Stimulated activated CD8-positive, alpha-beta memory T cell treated with anti-CD3 and anti-CD28 coated beads, Interleukin-4, amount 100 ng/mL, for 24 hours (primary cell): Measurements from ENCODE around the gene PLXNA2.

Source experiments
- DNase-seq: peaks from one replicate; pipeline ENCODE4 v3.0.0-alpha.2; 2020; ENCODE audit warnings: low read depth

PLXNA2 gene

DNA sequence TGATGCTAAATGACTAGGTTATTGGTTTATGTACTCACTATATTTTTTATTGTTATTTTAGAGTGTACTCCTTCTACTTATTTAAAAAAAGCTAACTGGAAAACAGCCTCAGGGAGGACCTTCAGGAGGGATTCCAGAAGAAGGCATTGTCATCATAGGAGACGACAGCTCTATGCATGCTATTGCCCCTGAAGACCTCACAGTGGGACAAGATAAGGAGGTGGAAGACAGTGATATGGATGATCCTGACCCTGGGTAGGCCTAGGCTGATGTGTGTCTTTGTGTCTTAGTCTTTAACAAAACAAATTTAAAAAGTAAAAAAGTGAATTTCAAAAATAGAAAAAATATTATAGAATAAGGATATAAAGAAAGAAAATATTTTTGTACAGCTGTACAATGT lies 177.6 kb downstream of the PLXNA2 start:
- no peak for DNase-seq

DNA sequence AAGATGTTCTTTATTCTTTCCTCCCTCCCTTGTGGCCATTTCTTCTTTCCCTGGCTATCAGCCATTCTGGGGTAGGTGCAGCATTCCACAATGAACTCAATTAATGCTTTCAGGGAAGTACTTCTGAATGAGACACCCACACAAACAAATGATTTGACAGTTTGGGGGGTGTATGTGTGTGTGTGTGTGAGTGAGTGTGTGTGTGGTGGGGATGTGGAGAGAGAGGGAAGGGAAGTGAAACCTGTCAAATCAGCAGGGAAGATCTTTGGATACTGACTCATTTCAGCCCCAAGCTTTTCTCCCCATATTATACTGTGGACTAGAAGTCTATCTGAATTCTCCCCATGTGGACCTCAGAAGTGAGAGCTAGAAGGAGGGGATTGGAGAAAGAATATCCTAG lies 178.3 kb downstream of the PLXNA2 start:
- DNase-seq = no peak

DNA sequence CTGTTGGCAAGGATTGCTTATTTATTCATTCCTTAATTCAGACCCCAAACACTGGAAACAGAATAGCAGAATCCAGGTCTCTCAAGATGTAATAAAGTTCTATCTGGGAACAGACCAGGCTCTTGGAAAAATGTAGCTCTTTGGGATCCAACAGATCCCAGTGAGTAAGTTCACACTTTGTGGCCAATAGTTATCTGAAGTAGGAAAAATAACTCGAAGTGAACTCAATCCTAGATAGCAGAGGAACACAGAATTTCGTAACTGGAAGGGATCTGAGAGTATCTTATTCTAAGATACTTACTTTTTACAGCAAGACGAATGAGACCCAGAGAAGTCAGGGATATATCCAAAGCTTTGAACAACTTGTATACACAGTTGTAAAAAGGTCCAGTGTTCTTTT lies 182.6 kb downstream of the PLXNA2 start:
- DNase-seq = no peak

DNA sequence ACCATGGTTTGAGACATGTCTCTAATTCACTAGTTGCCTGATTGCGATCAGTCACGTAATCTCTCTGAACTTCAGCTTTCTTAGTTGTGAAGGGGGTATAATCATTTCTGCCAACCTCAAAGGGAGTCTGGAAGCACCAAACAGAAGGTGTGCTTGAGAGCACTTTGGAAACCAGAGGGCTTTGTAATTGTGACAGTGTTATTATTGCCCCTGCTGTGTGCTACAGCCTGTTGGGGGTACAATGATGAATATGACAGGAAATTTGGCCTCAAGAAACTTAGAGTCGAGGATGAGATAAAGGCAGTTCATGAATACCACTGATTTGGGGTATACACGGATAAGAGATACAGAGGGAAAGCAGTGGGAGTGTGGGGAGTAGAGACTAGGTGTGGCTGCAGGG lies 183.1 kb downstream of the PLXNA2 start:
- DNase-seq = no peak

DNA sequence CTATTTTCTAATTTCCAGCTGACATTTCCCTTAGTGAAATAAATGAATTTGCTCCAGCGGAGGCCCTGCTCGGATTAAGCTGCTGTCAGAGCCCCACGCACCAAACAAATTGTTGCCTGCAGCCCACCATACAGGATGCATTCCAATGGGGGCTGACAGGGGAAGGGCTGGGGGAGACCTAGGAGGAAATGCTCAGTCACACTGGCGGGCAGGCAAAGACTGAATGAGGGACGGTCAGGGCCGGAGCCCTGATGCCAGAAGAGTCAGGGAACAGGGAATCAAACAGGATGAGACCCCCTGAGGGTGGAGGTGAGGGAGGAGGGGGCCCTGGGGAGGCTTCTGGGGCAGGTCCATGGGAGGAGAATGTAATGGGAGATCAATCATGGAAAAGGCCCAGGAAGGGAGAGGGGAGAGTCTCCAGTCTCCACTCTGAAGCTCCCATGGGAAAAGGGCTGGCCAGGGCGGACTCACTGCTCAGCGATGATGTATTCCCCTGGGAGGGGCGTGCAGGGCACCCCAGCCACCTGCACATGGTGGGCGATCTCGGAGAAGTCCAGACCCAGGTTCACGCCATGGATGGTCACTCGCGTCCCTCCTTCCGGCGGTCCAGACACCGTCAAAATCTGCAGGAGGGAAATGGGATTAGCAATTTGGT lies 183.8 kb downstream of the PLXNA2 start:
- no peak for DNase-seq

DNA sequence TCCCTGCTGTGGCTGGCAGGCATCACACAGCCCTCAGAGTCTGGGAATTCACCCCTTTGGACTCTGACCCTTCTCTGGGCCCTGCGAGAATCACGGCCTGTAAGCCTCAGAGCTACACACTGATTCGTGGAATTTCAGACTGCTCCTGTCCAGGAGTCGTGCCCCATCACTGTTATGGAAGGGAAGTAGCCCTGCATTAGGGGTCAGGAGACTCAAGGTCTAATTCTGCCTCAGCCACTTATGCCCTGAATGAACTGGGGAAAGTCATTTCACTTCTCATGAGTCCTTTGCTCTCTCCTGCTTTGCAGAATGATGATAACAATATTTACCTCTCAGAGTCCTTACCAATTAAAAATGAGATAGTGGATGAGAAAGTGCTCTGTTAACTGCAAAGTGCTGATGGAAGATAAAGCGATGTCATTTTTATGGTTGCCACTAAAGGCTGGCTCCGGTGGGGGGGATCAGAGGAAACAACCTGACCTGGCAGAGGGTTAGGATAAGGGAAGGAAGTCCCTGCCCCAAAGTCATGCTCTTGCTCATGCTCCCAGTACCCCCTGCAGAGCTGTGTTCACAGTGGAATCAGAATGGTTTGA lies 184.7 kb downstream of the PLXNA2 start:
- DNase-seq = no peak

DNA sequence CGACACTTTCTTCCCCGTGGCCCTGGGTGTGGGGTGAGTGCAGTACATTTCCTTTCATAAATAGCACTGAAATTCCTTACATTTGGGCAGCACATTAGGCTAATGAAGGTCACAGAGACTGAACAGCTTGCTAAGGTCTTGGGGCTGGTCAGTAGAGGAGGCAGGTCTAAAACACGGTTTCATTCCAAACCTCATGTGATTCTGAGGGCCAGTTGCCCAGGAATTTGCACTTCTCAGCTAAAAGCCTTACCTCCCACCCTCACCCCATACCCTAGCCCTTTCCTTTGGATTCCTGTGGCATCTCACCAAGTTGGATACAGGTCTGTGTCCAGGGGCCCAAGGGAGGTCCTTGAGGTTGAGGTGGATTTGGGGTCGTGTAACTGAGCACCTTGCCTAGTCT lies 185.4 kb downstream of the PLXNA2 start:
- no peak for DNase-seq

DNA sequence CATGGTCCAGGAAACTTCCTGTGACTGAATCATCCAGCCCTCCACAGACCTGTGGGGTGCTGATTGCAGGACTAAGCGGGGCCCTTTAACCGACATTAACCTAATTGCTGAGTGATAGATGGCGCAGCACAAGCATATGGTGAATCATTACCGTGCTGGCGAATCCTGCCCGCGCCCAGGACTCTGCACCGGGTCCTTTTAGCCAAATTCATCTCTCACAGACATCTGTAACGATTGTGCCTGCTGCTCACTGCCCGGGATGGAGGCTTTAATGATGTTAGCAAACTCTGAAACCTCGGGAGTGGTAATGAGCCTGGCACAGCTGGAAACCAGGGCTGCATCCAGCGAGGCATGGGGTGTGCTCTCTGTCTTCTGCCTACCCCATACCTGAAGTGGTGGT lies 185.9 kb downstream of the PLXNA2 start:
- DNase-seq = no peak

DNA sequence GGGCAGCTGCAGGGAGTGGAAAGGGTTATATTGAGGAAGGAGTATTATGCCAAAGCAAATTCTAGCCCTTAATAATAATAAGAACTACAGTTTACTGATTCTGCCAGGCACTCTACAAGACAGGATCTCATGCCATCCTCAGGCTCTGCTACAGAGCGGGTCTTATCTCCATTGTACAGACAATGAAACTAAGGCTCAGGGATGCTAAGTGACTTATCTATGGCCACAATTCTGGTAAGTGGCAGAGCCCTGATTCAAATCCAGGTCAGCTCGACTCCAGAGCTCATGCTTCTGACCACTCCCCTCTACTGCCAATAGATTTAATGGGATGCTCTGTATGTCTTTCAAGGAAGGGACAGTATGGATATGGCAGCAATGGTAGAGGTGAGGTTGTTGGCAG lies 187.1 kb downstream of the PLXNA2 start:
- no peak for DNase-seq

DNA sequence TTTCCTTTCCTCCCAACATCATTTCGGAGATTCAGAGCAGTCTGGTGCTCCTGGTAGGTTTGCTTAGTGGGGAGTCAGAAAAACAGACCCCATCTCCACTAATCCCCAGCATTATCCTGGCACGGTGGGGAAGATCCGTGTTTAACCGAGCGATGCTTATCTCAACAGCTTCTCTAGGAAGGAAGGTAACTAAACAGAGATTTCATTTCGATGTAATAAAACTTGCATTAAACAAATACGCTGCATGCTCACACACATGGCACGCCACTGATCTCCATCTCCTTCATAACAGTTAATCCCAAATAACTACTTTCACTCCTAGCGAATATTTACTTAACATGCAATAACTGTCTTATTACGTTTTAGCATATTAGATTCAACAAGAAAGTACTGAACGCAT lies 188.6 kb downstream of the PLXNA2 start:
- DNase-seq = no peak

DNA sequence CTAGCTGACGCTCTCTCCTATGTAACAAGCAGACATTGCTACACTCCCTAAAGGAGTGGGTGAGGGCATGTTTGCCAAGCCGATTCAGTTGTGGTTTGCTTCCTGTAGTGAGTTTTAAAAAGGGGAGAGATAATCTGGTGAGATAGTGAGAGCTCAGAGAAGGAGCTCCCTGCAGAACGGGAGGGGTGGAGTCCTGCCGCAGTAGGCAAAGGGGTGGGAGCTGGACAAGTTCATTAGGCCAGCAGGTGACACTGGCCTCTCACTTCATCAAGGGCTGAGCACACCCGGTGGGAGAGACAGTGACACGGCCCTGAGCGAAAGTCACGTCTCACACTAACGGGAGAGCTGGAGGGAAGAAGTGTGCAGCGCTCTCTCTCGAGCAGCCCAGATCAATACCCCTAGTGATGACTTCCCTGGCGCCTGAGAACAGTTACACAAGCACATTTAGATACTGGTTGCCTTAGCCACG lies 189.2 kb downstream of the PLXNA2 start:
- no peak for DNase-seq

DNA sequence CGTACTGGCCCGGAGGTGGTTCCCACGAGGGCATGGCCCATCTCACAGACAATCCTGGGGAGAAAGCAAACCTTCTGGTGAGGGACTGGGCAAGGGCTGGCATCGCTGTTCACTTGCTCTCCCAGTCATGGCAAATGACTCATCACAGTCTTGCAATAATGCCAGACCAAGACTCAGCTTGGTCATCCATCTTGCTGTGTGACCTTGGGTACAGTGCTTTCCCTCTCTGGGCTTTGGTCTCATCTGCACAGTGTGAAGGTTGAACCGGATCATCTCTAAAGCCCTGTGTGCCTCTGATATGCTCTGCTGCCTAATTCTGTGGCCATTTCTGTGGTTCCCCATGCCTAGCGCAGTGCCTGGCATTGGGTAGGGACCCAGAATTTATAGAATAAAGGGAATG lies 189.7 kb downstream of the PLXNA2 start:
- DNase-seq = no peak

DNA sequence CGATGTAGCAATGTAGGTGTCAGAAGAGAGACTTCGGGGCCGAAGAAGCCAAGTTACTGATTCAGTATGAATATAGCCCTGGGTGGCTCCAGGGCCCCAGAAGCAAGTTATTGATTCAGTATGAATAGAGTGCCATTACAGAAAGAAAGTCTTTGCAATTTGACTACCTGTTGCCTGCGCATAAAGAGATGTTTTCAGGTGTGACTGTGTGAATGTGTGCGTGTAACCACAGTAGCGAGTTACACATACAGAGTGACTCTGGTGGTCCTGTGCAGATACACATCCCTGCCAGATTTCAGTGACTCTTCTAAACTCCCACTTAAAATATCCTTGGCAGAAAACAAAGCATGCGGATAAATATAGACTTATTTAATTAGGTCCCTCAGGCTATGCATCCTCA lies 190.5 kb downstream of the PLXNA2 start:
- no peak for DNase-seq

DNA sequence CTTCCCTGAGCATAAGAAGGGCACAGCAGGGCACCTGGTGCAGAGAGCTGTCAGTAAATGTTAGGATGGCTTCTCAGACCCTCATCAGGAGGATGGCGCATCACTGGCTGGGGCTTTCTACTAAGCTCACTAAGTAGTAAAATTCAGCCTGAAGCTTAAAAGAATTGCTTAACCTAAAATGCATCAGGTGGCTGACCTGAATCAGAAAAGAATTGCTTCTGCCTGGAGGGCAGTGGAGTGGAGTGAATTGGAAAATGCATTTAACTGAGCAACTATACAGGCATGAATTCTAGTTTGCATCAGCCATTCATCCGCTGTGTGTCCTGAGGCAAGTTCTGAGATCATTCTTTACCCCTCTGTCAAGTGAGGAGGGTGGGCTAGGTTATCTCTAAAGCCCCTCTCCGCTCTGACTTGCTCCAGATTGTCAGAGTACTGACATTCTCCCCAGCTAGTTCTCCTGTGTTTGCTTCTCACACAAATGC lies 191.2 kb downstream of the PLXNA2 start:
- no peak for DNase-seq

DNA sequence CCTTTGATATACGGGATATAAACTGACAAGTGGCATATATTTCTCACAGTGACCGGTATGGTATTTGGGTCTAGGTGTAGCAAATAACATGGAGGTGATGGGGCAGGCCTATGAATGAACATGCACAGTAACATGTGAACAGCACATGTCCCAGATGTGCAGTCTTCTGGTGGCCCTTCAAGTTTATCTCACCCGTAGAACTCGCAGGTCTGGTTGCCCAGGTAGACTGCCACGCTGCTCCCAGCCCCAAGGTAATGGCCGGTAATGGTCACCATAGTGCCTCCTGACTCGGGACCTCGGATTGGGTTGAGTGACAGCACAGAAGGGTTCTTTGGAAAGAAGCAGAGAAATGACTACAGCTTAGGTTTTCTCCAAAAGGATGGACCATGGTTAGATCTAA lies 192.0 kb downstream of the PLXNA2 start:
- no peak for DNase-seq

DNA sequence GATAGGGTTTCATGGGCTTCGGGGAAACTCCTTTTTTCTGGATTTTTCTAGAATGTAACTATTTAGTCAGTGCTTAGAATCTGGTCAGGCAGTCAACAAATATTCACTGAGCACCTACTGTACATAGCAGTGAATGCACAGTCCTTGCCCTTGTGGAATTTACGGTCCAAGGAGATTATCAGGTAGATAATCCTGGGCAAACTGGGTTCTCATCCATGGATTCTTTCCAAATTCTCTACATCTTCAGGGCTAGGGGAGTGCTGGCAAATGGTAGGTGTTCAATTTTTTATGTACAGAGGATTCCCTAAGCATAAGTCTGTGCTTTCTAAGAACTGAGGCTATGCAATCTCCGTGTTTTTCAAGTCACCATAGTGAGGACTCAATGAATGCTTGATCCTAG lies 192.5 kb downstream of the PLXNA2 start:
- DNase-seq = no peak

DNA sequence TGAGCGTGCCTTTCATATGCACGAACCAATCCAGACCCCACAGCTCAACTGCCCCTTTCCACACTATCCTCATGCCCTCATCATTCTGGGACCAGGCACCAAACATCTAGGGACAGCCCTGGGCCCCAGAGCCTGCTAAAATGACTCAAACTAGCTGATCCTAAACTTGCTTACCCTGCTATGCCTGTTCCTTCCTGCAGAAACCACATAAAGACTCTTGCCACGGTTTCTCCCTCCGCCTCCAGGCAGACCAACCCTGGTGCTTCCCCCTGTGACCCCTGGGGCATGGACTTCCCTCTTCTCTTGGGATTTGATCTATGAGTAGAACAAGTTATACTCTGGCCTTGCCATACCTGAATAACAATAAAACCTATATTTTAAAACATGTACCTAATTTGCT lies 195.3 kb downstream of the PLXNA2 start:
- no peak for DNase-seq

DNA sequence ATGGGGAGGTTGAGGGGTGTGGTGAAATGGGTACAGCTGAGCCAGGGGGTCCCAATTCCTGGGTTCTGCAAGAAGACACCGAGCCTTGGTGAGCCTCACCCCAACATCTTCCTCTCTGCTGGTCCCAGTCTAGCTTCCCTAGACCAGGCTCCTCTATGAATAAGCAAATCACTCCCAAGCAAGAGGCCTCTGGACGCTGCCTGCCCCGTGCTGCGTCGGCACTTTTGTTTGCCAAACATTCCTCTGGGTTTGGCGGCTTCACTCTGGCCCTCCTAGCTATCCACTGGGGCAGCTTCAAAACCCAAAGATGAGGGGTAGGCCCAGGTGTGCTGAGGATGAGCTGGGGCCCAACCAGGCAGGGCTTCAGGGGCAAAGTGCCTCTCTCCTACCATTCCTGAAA lies 196.2 kb downstream of the PLXNA2 start:
- DNase-seq = no peak

DNA sequence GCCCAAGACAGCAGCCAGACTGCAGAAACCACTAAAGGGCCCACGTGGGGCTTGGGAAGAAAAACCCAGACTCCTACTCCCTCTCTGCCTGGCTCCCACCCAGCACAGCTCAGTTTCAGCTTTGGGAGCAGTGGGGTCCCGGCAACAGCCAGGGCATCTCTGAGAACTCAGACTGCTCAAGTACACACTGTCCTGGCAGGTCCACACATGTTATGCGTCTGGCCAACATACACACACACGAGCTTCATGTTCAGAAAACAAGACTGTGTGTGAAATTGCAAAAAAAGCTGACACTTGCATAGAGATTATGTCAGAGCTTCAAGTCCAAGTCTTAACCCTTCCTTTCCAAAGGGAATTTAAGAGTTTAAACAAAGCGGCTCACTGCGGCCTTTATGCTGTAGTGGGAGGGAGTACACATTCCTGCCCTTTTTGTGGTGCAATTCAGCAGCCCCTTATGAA lies 196.7 kb downstream of the PLXNA2 start:
- no peak for DNase-seq

DNA sequence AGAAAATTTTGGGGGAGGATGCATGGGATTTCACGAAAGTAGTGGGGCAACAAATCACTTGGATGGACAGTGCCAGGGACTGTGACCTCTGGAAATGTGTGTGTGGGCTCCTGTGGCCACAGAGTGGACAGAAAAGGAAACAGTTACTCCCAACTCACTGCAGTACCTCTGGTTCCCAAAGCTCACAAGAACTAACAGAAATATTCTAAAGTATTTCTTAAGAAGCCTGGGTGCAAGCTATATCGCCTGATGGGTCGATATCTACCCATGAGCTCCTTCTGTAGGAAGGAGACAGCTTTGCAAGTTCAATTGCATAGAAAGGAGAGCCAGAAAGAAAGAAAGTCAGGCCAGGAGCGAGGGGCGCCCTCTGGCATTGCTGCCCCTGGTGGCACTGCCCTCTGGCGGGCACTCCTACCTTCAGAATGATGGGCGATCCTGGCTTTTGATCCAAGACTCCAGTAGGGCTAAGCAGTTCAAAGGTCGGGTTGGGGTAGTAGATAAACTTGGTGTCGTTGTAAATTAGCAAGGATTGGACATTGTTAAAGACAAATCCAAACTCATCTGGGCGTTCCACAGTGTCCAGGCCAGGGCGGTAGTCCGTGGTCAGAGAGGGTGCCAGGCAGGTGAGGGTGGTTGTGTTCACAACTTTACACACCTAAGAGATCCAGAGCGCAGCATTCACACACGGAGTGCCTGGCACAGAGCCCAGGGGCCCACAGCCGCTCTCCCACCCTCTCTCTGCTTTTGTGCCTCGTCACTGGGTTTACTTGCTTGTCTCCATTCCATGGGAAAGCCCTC lies 198.5 kb downstream of the PLXNA2 start:
- DNase-seq = no peak

DNA sequence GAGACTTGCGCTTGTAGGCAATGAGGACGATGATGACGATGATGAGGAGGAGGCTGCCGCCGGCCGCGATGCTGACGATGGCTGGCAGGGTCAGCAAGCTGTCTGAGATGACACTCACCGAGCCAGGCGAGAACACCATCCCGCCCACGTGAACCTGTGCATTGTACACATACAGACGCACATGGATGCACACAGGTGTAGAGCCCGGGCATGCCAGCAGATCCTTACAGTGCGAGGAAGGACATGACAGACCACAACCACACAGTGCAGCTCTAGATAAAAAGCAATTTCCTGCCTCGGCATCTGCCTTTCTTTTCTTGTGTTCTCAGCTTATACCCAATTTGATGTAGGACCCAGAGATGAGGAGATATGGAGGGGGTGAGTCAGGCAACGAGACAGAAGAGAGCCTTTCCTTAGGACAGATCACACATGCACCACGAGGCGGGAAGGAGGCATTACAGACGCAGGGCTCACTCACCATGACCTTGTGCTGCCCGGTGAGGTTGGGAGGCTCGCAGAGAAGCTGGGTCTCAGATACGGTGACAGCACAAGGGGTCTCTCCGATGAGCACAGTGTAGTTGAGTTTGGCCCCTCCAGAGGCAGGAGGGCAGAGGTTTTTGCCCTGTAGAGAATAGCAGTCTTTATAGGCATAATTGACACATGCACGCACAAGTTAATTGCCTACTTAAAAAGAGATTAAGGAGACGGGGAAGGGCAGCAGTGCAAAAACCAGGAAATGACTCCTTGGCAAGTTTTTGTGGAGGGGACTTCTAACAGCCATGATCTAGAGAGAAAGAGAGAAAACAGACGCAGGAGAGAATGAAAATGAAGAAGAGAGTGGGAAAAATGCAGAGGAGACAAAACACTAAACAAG lies 199.4 kb downstream of the PLXNA2 start:
- DNase-seq = no peak

DNA sequence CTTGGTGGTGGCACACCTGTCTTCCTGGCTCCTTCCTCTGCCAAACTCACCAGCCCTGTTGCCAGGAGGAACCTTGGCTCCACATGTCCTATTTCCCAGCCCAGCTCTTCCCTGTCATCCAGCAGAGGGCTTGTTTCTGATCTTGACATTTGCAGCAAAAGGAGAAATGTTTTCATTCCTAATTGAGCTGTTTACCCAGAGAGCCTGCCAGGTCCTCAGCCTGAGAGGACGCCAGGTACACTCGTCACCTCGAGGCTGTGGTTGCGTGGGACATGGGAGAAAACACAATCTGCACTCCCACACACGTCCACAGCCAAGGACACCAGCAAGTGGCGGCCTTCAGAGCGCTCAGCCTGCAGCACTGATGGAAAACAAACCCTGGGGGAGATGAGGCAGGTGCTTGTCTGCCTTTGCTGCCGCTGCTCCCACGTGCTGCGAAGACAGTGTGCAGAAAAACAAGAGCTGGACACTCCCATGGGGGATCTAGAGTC lies 200.4 kb downstream of the PLXNA2 start:
- no peak for DNase-seq
